H9 (cell line): Measurements from ENCODE around the gene UGT1A8. TPM values are rescaled to one million over a fixed set of nuclear protein-coding genes. Genes with fewer than 3 reads are reported as not detected.

ENCODE experiments used
- DNase-seq: peaks from one replicate; pipeline ENCODE4 v3.0.0-alpha.2; 2017
- H2AFZ ChIP-seq: one replicate; pipeline ENCODE4 v1.6.1; 2013; ENCODE audit warnings: mild to moderate bottlenecking, low read length, control low read depth, moderate library complexity
- H2AK5ac ChIP-seq: 2 replicates; pipeline ENCODE4 v1.6.1; 2013; ENCODE audit warnings: low read length, control low read depth, mixed read lengths; ENCODE audit not compliant: insufficient read length
- H2BK120ac ChIP-seq: one replicate; pipeline ENCODE4 v1.6.1; 2013; ENCODE audit warnings: low read depth, mild to moderate bottlenecking, low read length, control low read depth, inconsistent platforms; ENCODE audit not compliant: poor library complexity, severe bottlenecking
- H2BK12ac ChIP-seq: 2 replicates; pipeline ENCODE4 v1.6.1; 2013; ENCODE audit warnings: low read length, control low read depth, mixed read lengths, low read depth; ENCODE audit not compliant: insufficient read length
- H2BK15ac ChIP-seq: 2 replicates; pipeline ENCODE4 v1.6.1; 2013; ENCODE audit warnings: low read depth, low read length, control low read depth
- H2BK20ac ChIP-seq: one replicate; pipeline ENCODE4 v1.6.1; 2013; ENCODE audit warnings: low read depth, mild to moderate bottlenecking, low read length, control low read depth, inconsistent platforms; ENCODE audit not compliant: poor library complexity, severe bottlenecking
- H2BK5ac ChIP-seq: 2 replicates; pipeline ENCODE4 v1.6.1; 2013; ENCODE audit warnings: low read length, control low read depth, mixed read lengths; ENCODE audit not compliant: insufficient read length
- H3K14ac ChIP-seq: 2 replicates; pipeline ENCODE4 v1.6.1; 2013; ENCODE audit warnings: low read length, control low read depth; ENCODE audit not compliant: insufficient read depth
- H3K18ac ChIP-seq: 2 replicates; pipeline ENCODE4 v1.6.1; 2013; ENCODE audit warnings: low read depth, mild to moderate bottlenecking, mixed read lengths, low read length, control low read depth; ENCODE audit not compliant: insufficient read length
- H3K23ac ChIP-seq: 2 replicates; pipeline ENCODE4 v1.6.1; 2013; ENCODE audit warnings: low read length, control low read depth, mixed read lengths, low read depth; ENCODE audit not compliant: insufficient read length
- H3K23me2 ChIP-seq: 2 replicates; pipeline ENCODE4 v1.6.1; 2013; ENCODE audit warnings: low read depth, mild to moderate bottlenecking, mixed read lengths, low read length, control low read depth; ENCODE audit not compliant: insufficient read length, poor library complexity, severe bottlenecking
- H3K27ac ChIP-seq: 2 replicates; pipeline ENCODE4 v1.5.1; 2013; ENCODE audit warnings: low read length, control low read depth, mixed read lengths, low read depth; ENCODE audit not compliant: insufficient read length
- H3K27me3 ChIP-seq: 2 replicates; pipeline ENCODE4 v1.6.1; 2013; ENCODE audit warnings: low read length, control low read depth, inconsistent platforms; ENCODE audit not compliant: insufficient read depth
- H3K4ac ChIP-seq: 2 replicates; pipeline ENCODE4 v1.6.1; 2013; ENCODE audit warnings: low read depth, mild to moderate bottlenecking, control low read depth, inconsistent platforms, low read length, moderate library complexity
- H3K4me1 ChIP-seq: 2 replicates; pipeline ENCODE4 v1.6.1; 2013; ENCODE audit warnings: low read length, control low read depth, inconsistent platforms; ENCODE audit not compliant: insufficient read depth
- H3K4me2 ChIP-seq: 2 replicates; pipeline ENCODE4 v1.6.1; 2013; ENCODE audit warnings: low read length, control low read depth, mixed read lengths; ENCODE audit not compliant: insufficient read length, insufficient read depth
- H3K56ac ChIP-seq: 2 replicates; pipeline ENCODE4 v1.6.1; 2013; ENCODE audit warnings: low read depth, mild to moderate bottlenecking, mixed read lengths, low read length, control low read depth; ENCODE audit not compliant: insufficient read length
- H3K79me1 ChIP-seq: 2 replicates; pipeline ENCODE4 v1.6.1; 2013; ENCODE audit warnings: low read depth, mild to moderate bottlenecking, moderate library complexity, low read length, control low read depth, inconsistent platforms; ENCODE audit not compliant: insufficient read depth, poor library complexity, severe bottlenecking
- H3K79me2 ChIP-seq: 2 replicates; pipeline ENCODE4 v1.6.1; 2013; ENCODE audit warnings: low read length, control low read depth, inconsistent platforms; ENCODE audit not compliant: insufficient read depth
- H3K9ac ChIP-seq: 2 replicates; pipeline ENCODE4 v1.6.1; 2013; ENCODE audit warnings: low read length, control low read depth, mixed read lengths; ENCODE audit not compliant: insufficient read length; ENCODE audit errors: extremely low read depth
- H3K9me3 ChIP-seq: one replicate; pipeline ENCODE4 v1.6.1; 2013; ENCODE audit warnings: low read depth, low read length, inconsistent platforms; ENCODE audit not compliant: control insufficient read depth
- H3T11ph ChIP-seq: one replicate; pipeline ENCODE4 v1.6.1; 2013; ENCODE audit warnings: mild to moderate bottlenecking, low read length, control low read depth, inconsistent platforms
- H4K20me1 ChIP-seq: one replicate; pipeline ENCODE4 v1.6.1; 2013; ENCODE audit not compliant: control insufficient read depth, insufficient read length, insufficient read depth
- H4K5ac ChIP-seq: 2 replicates; pipeline ENCODE4 v1.6.1; 2013; ENCODE audit warnings: low read depth, mild to moderate bottlenecking, mixed read lengths, low read length, control low read depth; ENCODE audit not compliant: insufficient read length
- H4K8ac ChIP-seq: replicated peaks from 2 replicates; pipeline ENCODE4 v1.6.1; 2013; ENCODE audit warnings: low read length, control low read depth, mixed read lengths, low read depth; ENCODE audit not compliant: insufficient read length
- H4K91ac ChIP-seq: 2 replicates; pipeline ENCODE4 v1.6.1; 2013; ENCODE audit warnings: low read depth, mild to moderate bottlenecking, moderate library complexity, mixed read lengths, low read length, control low read depth; ENCODE audit not compliant: insufficient read length
- H3K27ac Mint-ChIP-seq, 3 experiments: 2 replicates in 2 of 3; 3 replicates in 1 of 3; pipeline ENCODE4 v1.8.0; 2020 to 2021; ENCODE audit warnings: mixed read lengths in 3 of 3, mild to moderate bottlenecking in 1 of 3, moderate library complexity in 1 of 3
- H3K27me3 Mint-ChIP-seq: 2 replicates; pipeline ENCODE4 v1.8.0; 2021; ENCODE audit warnings: low read depth, mild to moderate bottlenecking, moderate library complexity, mixed read lengths
- H3K36me3 Mint-ChIP-seq, 3 experiments: 2 replicates in 2 of 3; 3 replicates in 1 of 3; pipeline ENCODE4 v1.8.0; 2020 to 2021; ENCODE audit warnings: low read depth in 3 of 3, mixed read lengths in 3 of 3; ENCODE audit not compliant: insufficient read depth in 1 of 3
- H3K4me1 Mint-ChIP-seq, 2 experiments: 2 replicates each; pipeline ENCODE4 v1.8.0; 2020; ENCODE audit warnings: mixed read lengths in 2 of 2
- H3K4me3 Mint-ChIP-seq, 2 experiments: 2 replicates in 1 of 2; 3 replicates in 1 of 2; pipeline ENCODE4 v1.8.0; 2020 to 2021; ENCODE audit warnings: mild to moderate bottlenecking in 2 of 2, mixed read lengths in 2 of 2, moderate library complexity in 1 of 2
- H3K9me3 Mint-ChIP-seq, 2 experiments: 2 replicates in 1 of 2; 3 replicates in 1 of 2; pipeline ENCODE4 v1.8.0; 2020; ENCODE audit warnings: mild to moderate bottlenecking in 2 of 2, mixed read lengths in 2 of 2, moderate library complexity in 1 of 2
- CTCF ChIP-seq: fragments of 200-600 bp; sonication (generic); conservative IDR thresholded peaks from 3 replicates; pipeline ENCODE4 v1.8.0; 2021; ENCODE audit warnings: antibody characterized with exemption, mild to moderate bottlenecking
- WGBS: extraction: QIAGEN DNeasy Blood & Tissue Kit; methylation state at CpG from one replicate; pipeline ENCODE4 v1.1.7; 2013; ENCODE audit warnings: missing lambda C conversion rate, low lambda C conversion rate, mixed read lengths; ENCODE audit not compliant: insufficient read length; ENCODE audit errors: extremely low coverage; 5-methylcytosine and 5-hydroxymethylcytosine counted together
- total RNA-seq: library from RNA; stranded (reverse); gene quantifications from 2 replicates; pipeline ENCODE4 v1.2.1, GENCODE V29; 2021

Gene UGT1A8
- total RNA-seq, 1 experiment from 2014 or later, result not detected

GRCh38 chr2:233708942-233709341 is 91.5 kb downstream of the UGT1A8 start:
- H4K91ac ChIP-seq, result no peak overlapping the region
- H3K4me1 Mint-ChIP-seq, result peaks cover 7% of the 10 kb centered on the region in 2 experiments
- H3K56ac ChIP-seq, result no peak overlapping the region
- no peak overlapping the region for H2AFZ ChIP-seq
- no peak overlapping the region for H3K23ac ChIP-seq
- no peak overlapping the region for H2BK120ac ChIP-seq
- no peaks in the 10 kb centered on the region for H3K4me1 ChIP-seq
- H2BK5ac ChIP-seq, result no peak overlapping the region
- no peak overlapping the region for H3T11ph ChIP-seq
- H3K36me3 Mint-ChIP-seq, result peaks cover 0 to 4% (median 0%) of the 10 kb centered on the region in 3 experiments; a peak in 1 of 7 replicates
- H4K20me1 ChIP-seq, result no peaks in the 10 kb centered on the region
- H3K23me2 ChIP-seq, result peaks cover 5% of the 10 kb centered on the region
- no peak overlapping the region for H2BK20ac ChIP-seq
- H2AK5ac ChIP-seq, result no peak overlapping the region
- no peak overlapping the region for H4K5ac ChIP-seq
- no peak overlapping the region for H3K4me2 ChIP-seq
- H3K9me3 Mint-ChIP-seq, result peaks cover 3 to 4% of the 10 kb centered on the region in 2 experiments; a peak in 3 of 5 replicates
- no peak overlapping the region for H4K8ac ChIP-seq
- no peaks in the 10 kb centered on the region for H3K79me1 ChIP-seq
- peaks cover 8% of the 10 kb centered on the region for H3K27me3 Mint-ChIP-seq
- no peaks in the 10 kb centered on the region for H3K79me2 ChIP-seq
- no peak overlapping the region for H3K4me3 Mint-ChIP-seq
- no peak for DNase-seq
- TF ChIP-seq CTCF, result no peak
- no peak overlapping the region for H3K9ac ChIP-seq
- no peak overlapping the region for H3K27ac ChIP-seq
- H3K27me3 ChIP-seq, result no peaks in the 10 kb centered on the region
- no peak overlapping the region for H3K18ac ChIP-seq
- WGBS, result no CpG with 5 or more reads among the region's 5 CpGs
- no peak overlapping the region for H3K14ac ChIP-seq
- no peak overlapping the region for H2BK12ac ChIP-seq
- no peak overlapping the region for H3K4ac ChIP-seq
- H3K27ac Mint-ChIP-seq, result no peak overlapping the region
- H3K9me3 ChIP-seq, result no peaks in the 10 kb centered on the region
- H2BK15ac ChIP-seq, result no peak overlapping the region
